Esophagus (tissue), 2 donors: ENCODE data around the gene SPDEF. TPM values are rescaled to one million over a fixed set of nuclear protein-coding genes. Genes with fewer than 3 reads are reported as not detected.

ENCODE experiments used
- H3K27ac ChIP-seq, 2 donors: one replicate each; pipeline ENCODE4 v1.5.1; 2013; ENCODE audit warnings: low read depth in 2 of 2, mild to moderate bottlenecking in 2 of 2, inconsistent platforms in 1 of 2, low read length in 1 of 2, moderate library complexity in 1 of 2
- H3K27me3 ChIP-seq, 2 donors: one replicate each; pipeline ENCODE4 v1.6.1; 2013; ENCODE audit warnings: low read length in 2 of 2, control low read depth in 1 of 2, mild to moderate bottlenecking in 1 of 2; ENCODE audit not compliant: insufficient read depth in 2 of 2, control insufficient read depth in 1 of 2
- H3K36me3 ChIP-seq, 2 donors: one replicate each; pipeline ENCODE4 v1.6.1; 2013; ENCODE audit warnings: low read length in 1 of 2; ENCODE audit not compliant: control insufficient read depth in 2 of 2, insufficient read depth in 2 of 2
- H3K4me1 ChIP-seq, 2 donors: one replicate each; pipeline ENCODE4 v1.6.1; 2013; ENCODE audit warnings: low read length in 1 of 2; ENCODE audit not compliant: control insufficient read depth in 2 of 2, insufficient read depth in 2 of 2
- H3K4me3 ChIP-seq, 2 donors: one replicate each; pipeline ENCODE4 v1.5.1; 2013; ENCODE audit warnings: low read length in 2 of 2, mild to moderate bottlenecking in 2 of 2, low read depth in 1 of 2, moderate library complexity in 1 of 2
- H3K9me3 ChIP-seq, 2 donors: one replicate each; pipeline ENCODE4 v1.6.1; 2013; ENCODE audit warnings: mild to moderate bottlenecking in 2 of 2, low read depth in 1 of 2, low read length in 1 of 2, moderate library complexity in 1 of 2; ENCODE audit not compliant: control insufficient read depth in 2 of 2, insufficient read depth in 1 of 2
- WGBS, 2 donors: extraction: QIAGEN DNeasy Blood & Tissue Kit; methylation state at CpG; one replicate each; pipeline ENCODE4 v1.1.7; 2013; 5-methylcytosine and 5-hydroxymethylcytosine counted together
- polyA plus RNA-seq, 2 donors: library from polyadenylated mRNA; stranded (reverse); fragments of 200-250 nt; gene quantifications; one replicate each; pipeline ENCODE4 v1.2.3, GENCODE V29; 2013
- donor health status: healthy with polysubstance abuse.
- donor health status: Bipolar disorder and iron deficiency.

The SPDEF gene
- polyA plus RNA-seq, 2 donors = 0.08 TPM

- Histone ChIP-seq H3K9me3 (no peaks in the 10 kb centered on the region), H3K4me3 (no peak overlapping the region), H3K27me3 (no peaks in the 10 kb centered on the region), H3K36me3 (no peaks in the 10 kb centered on the region), H3K27ac (no peak overlapping the region), H3K4me1 (no peaks in the 10 kb centered on the region)
- 72 to 78% methylated on average over 14 of the region's 14 CpGs for WGBS, 2 donors
Observed at GRCh38 chr6:34566830-34567546, 10.9 kb upstream of the SPDEF start.

- H3K36me3 ChIP-seq = no peaks in the 10 kb centered on the region
- H3K27me3 ChIP-seq = no peaks in the 10 kb centered on the region
- no peak overlapping the region for H3K27ac ChIP-seq
- H3K4me1 ChIP-seq = no peaks in the 10 kb centered on the region
- 59 to 64% methylated on average over 5 of the region's 5 CpGs for WGBS, 2 donors
- no peaks in the 10 kb centered on the region for H3K9me3 ChIP-seq
- no peak overlapping the region for H3K4me3 ChIP-seq
Observed at GRCh38 chr6:34565722-34566137, 9.6 kb upstream of the SPDEF start.

- Histone ChIP-seq H3K4me3 (no peak overlapping the region), H3K9me3 (no peaks in the 10 kb centered on the region), H3K36me3 (no peaks in the 10 kb centered on the region), H3K27ac (no peak overlapping the region), H3K27me3 (no peaks in the 10 kb centered on the region), H3K4me1 (no peaks in the 10 kb centered on the region)
- 93 to 95% methylated on average over 5 of the region's 5 CpGs for WGBS, 2 donors
Observed at GRCh38 chr6:34564181-34564580, 8.1 kb upstream of the SPDEF start.

- Histone ChIP-seq H3K27me3 (no peaks in the 10 kb centered on the region), H3K9me3 (no peaks in the 10 kb centered on the region), H3K4me3 (no peak overlapping the region), H3K36me3 (no peaks in the 10 kb centered on the region), H3K4me1 (no peaks in the 10 kb centered on the region), H3K27ac (no peak overlapping the region)
- 69 to 70% methylated on average over 7 of the region's 7 CpGs for WGBS, 2 donors
Observed at GRCh38 chr6:34563513-34563870, 7.4 kb upstream of the SPDEF start.

- H3K4me3 ChIP-seq = no peak overlapping the region
- 72 to 77% methylated on average over 14 to 15 of the region's 15 CpGs for WGBS, 2 donors
- H3K27me3 ChIP-seq = no peaks in the 10 kb centered on the region
- H3K9me3 ChIP-seq = no peaks in the 10 kb centered on the region
- no peaks in the 10 kb centered on the region for H3K36me3 ChIP-seq
- no peaks in the 10 kb centered on the region for H3K4me1 ChIP-seq
- no peak overlapping the region for H3K27ac ChIP-seq
Observed at GRCh38 chr6:34562861-34563512, 6.9 kb upstream of the SPDEF start.

- Histone ChIP-seq H3K4me3 (no peak overlapping the region), H3K27ac (no peak overlapping the region), H3K9me3 (no peaks in the 10 kb centered on the region), H3K4me1 (no peaks in the 10 kb centered on the region), H3K36me3 (no peaks in the 10 kb centered on the region), H3K27me3 (no peaks in the 10 kb centered on the region)
- WGBS, 2 donors = 88 to 90% methylated on average over 10 of the region's 10 CpGs
Observed at GRCh38 chr6:34562350-34562749, 6.2 kb upstream of the SPDEF start.

- Histone ChIP-seq H3K27me3 (no peaks in the 10 kb centered on the region), H3K4me3 (no peak overlapping the region), H3K36me3 (no peaks in the 10 kb centered on the region), H3K9me3 (no peaks in the 10 kb centered on the region), H3K4me1 (no peaks in the 10 kb centered on the region), H3K27ac (no peak overlapping the region)
- WGBS, 2 donors = 76 to 91% methylated on average over 2 of the region's 2 CpGs
Observed at GRCh38 chr6:34561227-34561530, 5.0 kb upstream of the SPDEF start.

GRCh38 chr6:34560366-34561226 lies 4.5 kb upstream of the SPDEF start:
- Histone ChIP-seq H3K27me3 (no peaks in the 10 kb centered on the region), H3K36me3 (no peaks in the 10 kb centered on the region), H3K4me3 (no peak overlapping the region), H3K27ac (no peak overlapping the region), H3K4me1 (no peaks in the 10 kb centered on the region), H3K9me3 (no peaks in the 10 kb centered on the region)
- 68 to 72% methylated on average over 20 of the region's 20 CpGs for WGBS, 2 donors

GRCh38 chr6:34559651-34560365 lies 3.7 kb upstream of the SPDEF start:
- H3K9me3 ChIP-seq = no peaks in the 10 kb centered on the region
- no peak overlapping the region for H3K27ac ChIP-seq
- H3K36me3 ChIP-seq = no peaks in the 10 kb centered on the region
- H3K27me3 ChIP-seq = no peaks in the 10 kb centered on the region
- 57 to 62% methylated on average over 10 of the region's 10 CpGs for WGBS, 2 donors
- H3K4me1 ChIP-seq = no peaks in the 10 kb centered on the region
- no peak overlapping the region for H3K4me3 ChIP-seq
